HCT116 (cell line): ENCODE results near the gene ZFR2. TPM values are rescaled to one million over a fixed set of nuclear protein-coding genes. Genes with fewer than 3 reads are reported as not detected.

ENCODE experiments used
- ATAC-seq: fragments of 200-7000 bp; cut with Tn5 transposase; 2 replicates; pipeline ENCODE4 v1.9.1; 2020; ENCODE audit warnings: mild to moderate bottlenecking, moderate library complexity
- BruUV-seq: library from RNA; stranded (reverse); fragments of 400-500 nt; replicated peaks from 2 replicates; lab custom pipeline; 2021; lab: Mats Ljungman, UMichigan
- CTCF ChIA-PET: fragments of 300-600 bp; sonication (Branson Sonifier 250); formaldehyde crosslinking; loops from one replicate; lab custom pipeline; 2021; ENCODE audit warnings: antibody characterized with exemption; lab: Charles Lee
- POLR2A ChIA-PET: fragments of 300-600, 350-600 bp; sonication (Branson Sonifier 250); formaldehyde crosslinking; loops from one replicate; lab custom pipeline; 2021; ENCODE audit warnings: antibody characterized with exemption; lab: Charles Lee
- RAD21 ChIA-PET, 2 experiments: fragments of 300-600 bp; sonication (Branson Sonifier 250); formaldehyde crosslinking; loops; one replicate each; lab custom pipeline; 2023; ENCODE audit warnings: low total read pairs in 2 of 2; ENCODE audit not compliant: uncharacterized antibody in 2 of 2, unreplicated experiment in 2 of 2, low non-redundant PET in 1 of 2; lab: Charles Lee
- DNase-seq: peaks from one replicate; pipeline ENCODE4 v3.0.0-alpha.2; 2010; ENCODE audit warnings: low read depth, low spot score
- H2AFZ ChIP-seq: fragments of 200-600 bp; shearing (Covaris generic), sonication (generic); 2 replicates; pipeline ENCODE4 v1.6.1; 2017; ENCODE audit warnings: low read depth, mixed run types, mixed read lengths, antibody characterized with exemption, low read length; ENCODE audit not compliant: poor library complexity, severe bottlenecking
- H3K27ac ChIP-seq: 2 replicates; pipeline ENCODE4 v1.5.1; 2012; ENCODE audit warnings: low read depth, low read length
- H3K27me3 ChIP-seq: fragments of 200-600 bp; sonication (generic); 2 replicates; pipeline ENCODE4 v1.6.1; 2016; ENCODE audit warnings: mixed run types, low read length, mixed read lengths; ENCODE audit not compliant: insufficient read depth
- H3K36me3 ChIP-seq, 2 experiments: fragments of 200-500 bp in 1 of 2; fragments of 200-600 bp in 1 of 2; sonication (Bioruptor generic) in 1 of 2; sonication (generic) in 1 of 2; 2 replicates each; pipeline versions ENCODE4 v1.5.1 to v1.6.1; 2014 to 2016; ENCODE audit warnings: low read length in 2 of 2, inconsistent platforms in 1 of 2, mixed read lengths in 1 of 2, mixed run types in 1 of 2; ENCODE audit not compliant: insufficient read depth in 2 of 2, control insufficient read depth in 1 of 2
- H3K4me1 ChIP-seq, 2 experiments: fragments of 200-600 bp in 1 of 2; sonication (generic) in 1 of 2; 2 replicates each; pipeline versions ENCODE4 v1.5.1 to v1.6.1; 2012 to 2017; ENCODE audit warnings: low read length in 2 of 2, inconsistent platforms in 1 of 2, mild to moderate bottlenecking in 1 of 2, mixed read lengths in 1 of 2, mixed run types in 1 of 2, moderate library complexity in 1 of 2; ENCODE audit not compliant: insufficient read depth in 2 of 2, control insufficient read depth in 1 of 2
- H3K4me2 ChIP-seq: fragments of 200-600 bp; sonication (generic); 2 replicates; pipeline ENCODE4 v1.6.1; 2017; ENCODE audit warnings: mixed run types, low read length, mixed read lengths
- H3K4me3 ChIP-seq, 2 experiments: fragments of 200-600 bp in 1 of 2; sonication (generic) in 1 of 2; replicated peaks in 1 of 2; 2 replicates each; pipeline ENCODE4 v1.5.1; 2011 to 2016; ENCODE audit warnings: low read length in 2 of 2, control low read depth in 1 of 2, low read depth in 1 of 2, mild to moderate bottlenecking in 1 of 2, mixed read lengths in 1 of 2, mixed run types in 1 of 2
- H3K79me2 ChIP-seq: fragments of 200-600 bp; sonication (generic); 2 replicates; pipeline ENCODE4 v1.6.1; 2017; ENCODE audit warnings: mild to moderate bottlenecking, mixed run types, low read length, moderate library complexity, mixed read lengths; ENCODE audit not compliant: insufficient read depth
- H3K9ac ChIP-seq: fragments of 200-600 bp; sonication (generic); 2 replicates; pipeline ENCODE4 v1.6.1; 2016; ENCODE audit warnings: low read length, mixed read lengths
- H3K9me2 ChIP-seq: fragments of 200-600 bp; sonication (generic), shearing (Covaris generic); 2 replicates; pipeline ENCODE4 v1.6.1; 2017; ENCODE audit warnings: mixed run types, mild to moderate bottlenecking, moderate library complexity; ENCODE audit not compliant: insufficient read depth
- H3K9me3 ChIP-seq, 2 experiments: fragments of 200-500 bp in 1 of 2; fragments of 200-600 bp in 1 of 2; sonication (Bioruptor generic) in 1 of 2; sonication (generic) in 1 of 2; 2 replicates each; pipeline ENCODE4 v1.6.1; 2014 to 2017; ENCODE audit warnings: low read length in 2 of 2, mixed read lengths in 2 of 2, inconsistent platforms in 1 of 2, low read depth in 1 of 2, mild to moderate bottlenecking in 1 of 2, mixed run types in 1 of 2, moderate library complexity in 1 of 2; ENCODE audit not compliant: control insufficient read depth in 1 of 2, insufficient read depth in 1 of 2
- H4K20me1 ChIP-seq: fragments of 200-600 bp; sonication (generic), shearing (Covaris generic); 2 replicates; pipeline ENCODE4 v1.6.1; 2017; ENCODE audit warnings: mixed run types, mild to moderate bottlenecking, moderate library complexity; ENCODE audit not compliant: insufficient read depth
- CBX3 ChIP-seq: IDR thresholded peaks from 2 replicates; pipeline ENCODE4 v1.6.1; 2012; ENCODE audit warnings: low read depth
- ELF1 ChIP-seq: IDR thresholded peaks from 2 replicates; pipeline ENCODE4 v1.6.1; 2012; ENCODE audit warnings: low read depth, borderline replicate concordance
- POLR2A ChIP-seq: IDR thresholded peaks from 2 replicates; pipeline ENCODE4 v1.7.0; 2011; ENCODE audit warnings: borderline replicate concordance; ENCODE audit not compliant: insufficient read depth, insufficient read length; ENCODE audit errors: extremely low read depth
- RAD21 ChIP-seq: IDR thresholded peaks from 2 replicates; pipeline ENCODE4 v1.6.1; 2012; ENCODE audit warnings: low read depth, mild to moderate bottlenecking
- ZFX ChIP-seq: fragments of 450-650 bp; IDR thresholded peaks from 2 replicates; pipeline ENCODE4 v1.6.1; 2017
- intact Hi-C: fragments of 100-400 bp; cut with micrococcal nuclease; formaldehyde crosslinking; loops from 2 replicates; pipeline ENCODE4 v1.10.0; 2022
- total RNA-seq: library from RNA; stranded (reverse); gene quantifications from one replicate; pipeline ENCODE4 v1.2.1, GENCODE V29; 2021; ENCODE audit not compliant: unreplicated experiment
- TF ChIP-seq, protein P1 (sequence below): IDR thresholded peaks from 2 replicates; pipeline ENCODE4 v1.6.1; 2012; ENCODE audit warnings: low read depth
- TF ChIP-seq, protein P2 (sequence below): IDR thresholded peaks from 2 replicates; pipeline ENCODE4 v1.6.1; 2012

Gene ZFR2
- total RNA-seq, 1 experiment from 2014 or later, result 0.34 TPM

DNA sequence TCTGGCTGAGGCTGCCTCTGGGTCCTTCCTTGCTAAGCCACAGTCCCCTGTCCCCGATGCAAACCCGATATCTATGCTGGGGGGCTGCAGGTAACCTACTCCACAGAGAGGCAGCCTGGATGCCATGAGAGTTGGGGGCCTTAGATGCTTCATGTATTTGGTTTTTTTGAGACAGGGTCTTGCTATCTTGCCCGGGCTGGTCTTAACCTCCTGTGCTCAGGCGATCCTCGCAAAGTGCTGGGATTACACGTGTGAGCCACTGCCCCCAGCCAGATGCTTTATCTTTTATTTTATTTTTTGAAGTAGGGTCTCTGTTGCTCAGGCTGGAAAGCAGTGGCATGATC is 13.2 kb upstream of the ZFR2 start:
- Histone ChIP-seq H2AFZ (no peak overlapping the region), H3K9me3 (no peaks in the 10 kb centered on the region), H3K27ac (no peak overlapping the region), H3K4me2 (no peak overlapping the region), H3K36me3 (no peaks in the 10 kb centered on the region)
- ATAC-seq, result no peak
- TF ChIP-seq ZFX (no peak), POLR2A (no peak), RAD21 (no peak)
- TF ChIP-seq, all 23 proteins: peak for 0
- POLR2A ChIA-PET, result no interaction called here
- H3K79me2 ChIP-seq, result no peaks in the 10 kb centered on the region
- no peaks in the 10 kb centered on the region for H3K27me3 ChIP-seq
- BruUV-seq, result no TSS peak
- peaks cover 3 to 13% of the 10 kb centered on the region in 2 experiments; a peak in 3 of 4 replicates for H3K4me1 ChIP-seq
- RAD21 ChIA-PET, result no interaction called here
- CTCF ChIA-PET, result no interaction called here
- H4K20me1 ChIP-seq, result no peaks in the 10 kb centered on the region
- H3K9ac ChIP-seq, result no peak overlapping the region
- DNase-seq, result no peak
- no peaks in the 10 kb centered on the region for H3K9me2 ChIP-seq
- intact Hi-C loops, result no loop called here
- no peak overlapping the region for H3K4me3 ChIP-seq

DNA sequence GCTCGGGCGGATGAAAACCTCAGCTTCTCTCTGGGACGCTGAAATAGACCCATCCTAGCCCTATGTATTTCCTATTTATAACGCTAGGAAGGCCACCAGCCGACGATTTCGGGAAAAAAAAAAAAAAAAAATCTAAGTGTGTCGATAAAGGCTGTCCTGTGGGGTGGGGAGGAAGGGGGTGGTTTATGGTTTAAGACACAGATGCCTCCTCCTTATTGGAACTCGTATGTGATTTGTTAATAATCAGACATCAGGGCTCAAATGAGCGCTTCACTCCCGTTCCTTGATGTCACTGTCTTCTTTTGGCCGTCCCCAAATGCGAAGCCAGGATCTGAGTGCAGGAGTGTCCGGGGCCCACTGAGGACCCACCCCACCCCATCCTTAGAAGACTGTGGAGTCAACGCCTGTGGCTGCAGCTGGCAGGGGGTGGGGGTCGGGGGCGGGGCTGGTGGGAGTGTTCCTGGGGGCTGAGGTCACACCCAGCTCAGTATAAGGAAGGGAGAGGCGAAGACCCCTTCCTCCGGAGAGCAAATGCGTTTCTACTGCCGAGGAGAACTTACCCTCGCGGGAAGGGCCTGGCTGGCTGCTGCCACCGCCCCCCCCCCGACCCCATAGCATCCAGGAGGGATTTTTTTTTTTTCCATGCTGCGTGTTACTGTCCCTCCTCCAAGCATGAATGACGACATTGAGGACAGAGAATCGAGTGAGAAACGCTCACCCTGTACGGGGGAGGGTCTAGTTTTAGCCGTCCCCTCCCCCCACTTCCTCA is 12.6 kb upstream of the ZFR2 start:
- Histone ChIP-seq H3K4me3 (no peak overlapping the region), H3K4me2 (no peak overlapping the region), H3K9ac (no peak overlapping the region), H3K36me3 (no peaks in the 10 kb centered on the region), H3K9me2 (no peaks in the 10 kb centered on the region), H3K27me3 (no peaks in the 10 kb centered on the region), H4K20me1 (no peaks in the 10 kb centered on the region), H3K27ac (no peak overlapping the region), H3K9me3 (no peaks in the 10 kb centered on the region), H2AFZ (no peak overlapping the region), H3K79me2 (no peaks in the 10 kb centered on the region)
- RAD21 ChIA-PET, result no interaction called here
- ATAC-seq (no peak), DNase-seq (no peak)
- POLR2A ChIA-PET, result no interaction called here
- intact Hi-C loops, result no loop called here
- BruUV-seq, result no TSS peak
- CTCF ChIA-PET, result no interaction called here
- TF ChIP-seq ZFX (no peak), ELF1 (no peak), RAD21 (no peak), CBX3 (no peak)
- TF ChIP-seq, protein P1, sequence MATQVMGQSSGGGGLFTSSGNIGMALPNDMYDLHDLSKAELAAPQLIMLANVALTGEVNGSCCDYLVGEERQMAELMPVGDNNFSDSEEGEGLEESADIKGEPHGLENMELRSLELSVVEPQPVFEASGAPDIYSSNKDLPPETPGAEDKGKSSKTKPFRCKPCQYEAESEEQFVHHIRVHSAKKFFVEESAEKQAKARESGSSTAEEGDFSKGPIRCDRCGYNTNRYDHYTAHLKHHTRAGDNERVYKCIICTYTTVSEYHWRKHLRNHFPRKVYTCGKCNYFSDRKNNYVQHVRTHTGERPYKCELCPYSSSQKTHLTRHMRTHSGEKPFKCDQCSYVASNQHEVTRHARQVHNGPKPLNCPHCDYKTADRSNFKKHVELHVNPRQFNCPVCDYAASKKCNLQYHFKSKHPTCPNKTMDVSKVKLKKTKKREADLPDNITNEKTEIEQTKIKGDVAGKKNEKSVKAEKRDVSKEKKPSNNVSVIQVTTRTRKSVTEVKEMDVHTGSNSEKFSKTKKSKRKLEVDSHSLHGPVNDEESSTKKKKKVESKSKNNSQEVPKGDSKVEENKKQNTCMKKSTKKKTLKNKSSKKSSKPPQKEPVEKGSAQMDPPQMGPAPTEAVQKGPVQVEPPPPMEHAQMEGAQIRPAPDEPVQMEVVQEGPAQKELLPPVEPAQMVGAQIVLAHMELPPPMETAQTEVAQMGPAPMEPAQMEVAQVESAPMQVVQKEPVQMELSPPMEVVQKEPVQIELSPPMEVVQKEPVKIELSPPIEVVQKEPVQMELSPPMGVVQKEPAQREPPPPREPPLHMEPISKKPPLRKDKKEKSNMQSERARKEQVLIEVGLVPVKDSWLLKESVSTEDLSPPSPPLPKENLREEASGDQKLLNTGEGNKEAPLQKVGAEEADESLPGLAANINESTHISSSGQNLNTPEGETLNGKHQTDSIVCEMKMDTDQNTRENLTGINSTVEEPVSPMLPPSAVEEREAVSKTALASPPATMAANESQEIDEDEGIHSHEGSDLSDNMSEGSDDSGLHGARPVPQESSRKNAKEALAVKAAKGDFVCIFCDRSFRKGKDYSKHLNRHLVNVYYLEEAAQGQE, result no peak
- TF ChIP-seq, protein P2, sequence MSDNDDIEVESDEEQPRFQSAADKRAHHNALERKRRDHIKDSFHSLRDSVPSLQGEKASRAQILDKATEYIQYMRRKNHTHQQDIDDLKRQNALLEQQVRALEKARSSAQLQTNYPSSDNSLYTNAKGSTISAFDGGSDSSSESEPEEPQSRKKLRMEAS, result no peak
- TF ChIP-seq, all 23 proteins: peak for 0
- H3K4me1 ChIP-seq, result peaks cover 3 to 9% of the 10 kb centered on the region in 2 experiments; a peak in 3 of 4 replicates
